ENCODE results near the gene GDE1.

The GDE1 gene

GRCh38 chr16:19523559-19524355 is 1.9 kb upstream of the GDE1 start, which contains the start of gene CCP110:
Gene CCP110, plus strand, starts transcription at chr16:19523942. Its CDS starts 3,940 bp downstream, at chr16:19527882.
- DNase-seq: peak; percentile 69 to 94

DNA sequence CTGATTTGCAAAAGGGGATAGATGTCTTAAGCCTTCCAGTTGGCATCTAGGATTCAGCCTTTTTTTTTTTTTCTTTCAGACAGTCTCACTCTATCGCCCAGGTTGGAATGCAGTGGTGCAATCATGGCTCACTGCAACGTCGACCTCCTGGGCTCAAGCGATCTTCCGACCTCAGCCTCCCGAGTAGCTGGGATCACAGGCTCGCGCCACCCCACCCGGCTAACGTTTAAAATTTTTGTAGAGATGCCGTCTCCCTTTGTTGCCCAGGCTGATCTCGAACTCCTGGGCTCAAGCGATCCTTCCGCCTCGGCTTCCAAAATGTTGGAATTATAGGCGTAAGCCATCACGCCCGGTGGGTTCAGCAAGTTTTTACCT is 1.3 kb upstream of the GDE1 start:
- no peak for DNase-seq

DNA sequence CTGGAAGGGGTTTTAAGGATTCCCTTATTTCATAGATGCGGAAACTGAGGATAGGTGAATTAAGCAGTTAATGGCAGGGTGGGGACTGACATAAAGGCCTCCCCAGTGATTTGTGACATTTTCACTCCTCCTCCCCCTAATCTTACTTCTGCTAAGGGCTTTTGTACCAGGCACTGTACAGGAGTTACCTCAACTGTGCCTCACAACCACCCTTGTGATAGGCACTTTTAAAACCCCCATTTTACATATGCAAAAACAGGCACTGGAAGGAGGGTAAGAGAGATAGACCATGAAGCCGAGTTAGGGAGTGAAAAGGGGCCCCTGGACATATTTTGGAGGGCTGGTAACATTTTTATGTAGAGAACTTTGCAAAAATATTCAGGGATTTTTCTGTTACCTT is 862 bp upstream of the GDE1 start:
- no peak for DNase-seq

DNA sequence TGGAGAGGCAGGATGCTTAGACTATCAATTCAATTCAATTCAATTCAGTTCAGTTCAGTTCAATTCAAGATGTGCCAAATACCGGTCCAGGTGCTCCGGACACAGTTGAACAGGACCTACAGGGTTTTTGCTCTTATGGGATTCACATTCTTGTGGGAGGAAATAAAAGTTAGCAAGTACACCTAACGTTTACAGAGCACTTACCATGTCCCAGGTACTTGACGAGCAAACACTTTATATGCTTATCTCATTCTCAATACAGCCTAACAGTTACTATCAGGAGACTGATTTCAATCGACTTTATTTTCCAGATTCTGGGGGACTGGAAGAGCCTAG is 467 bp upstream of the GDE1 start:
- no peak for DNase-seq

DNA sequence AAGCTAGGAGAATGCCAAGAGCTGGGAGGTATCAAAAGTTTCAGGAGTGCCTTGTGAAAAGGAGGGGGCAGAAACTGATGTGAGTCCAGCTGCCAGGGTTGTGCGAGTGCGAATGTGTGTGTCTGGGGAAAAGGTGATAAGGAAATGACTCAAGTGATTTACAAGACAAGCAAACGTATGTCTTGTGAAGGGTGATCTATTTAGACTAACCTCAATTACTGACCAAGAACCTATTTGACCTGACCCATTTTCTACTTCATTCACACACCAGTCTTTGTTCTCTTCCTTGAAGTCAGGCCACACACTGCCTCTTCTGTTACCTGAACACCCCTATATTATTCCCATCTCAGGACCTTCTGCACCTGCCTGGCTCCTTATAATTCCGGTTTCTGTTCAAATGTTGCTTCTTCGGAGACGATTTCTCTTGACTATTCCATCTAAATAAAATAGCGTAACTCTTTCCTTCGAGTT is 1.0 kb downstream of the GDE1 start:
- DNase-seq: no peak

- no peak for DNase-seq
Measured at GRCh38 chr16:19518388-19518787, 3.5 kb downstream of the GDE1 start.

DNA sequence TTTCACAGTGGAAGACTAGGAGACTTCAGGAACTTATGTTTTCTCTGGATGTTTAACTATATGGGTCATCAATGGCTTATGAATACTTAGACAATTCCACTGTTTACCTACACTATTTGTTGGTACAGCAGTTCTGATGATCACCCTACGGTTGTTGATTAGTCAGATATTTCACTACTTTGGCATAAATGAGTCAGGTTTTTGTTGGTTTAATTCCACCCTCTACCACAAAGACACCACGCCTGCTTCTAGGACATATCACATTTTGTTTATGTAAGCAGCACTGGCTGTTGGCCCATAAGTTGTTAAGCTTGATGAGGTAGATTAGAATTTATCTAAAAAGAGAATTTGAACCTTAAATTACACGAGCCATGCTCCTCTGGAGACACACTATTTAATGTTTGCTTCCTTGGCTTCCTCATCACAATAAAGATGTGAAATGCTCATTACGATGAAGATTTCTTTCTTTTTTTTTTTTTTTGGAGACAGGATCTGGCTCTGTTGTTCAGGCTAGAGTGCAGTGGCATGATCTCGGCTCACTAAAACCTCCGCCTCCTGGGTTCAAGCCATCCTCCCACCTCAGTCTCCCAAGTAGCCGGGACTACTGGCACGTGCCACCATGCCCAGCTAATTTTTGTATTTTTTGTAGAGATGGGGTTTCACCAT is 4.3 kb downstream of the GDE1 start:
- DNase-seq: no peak

- no peak for DNase-seq
Measured at GRCh38 chr16:19515757-19516156, 6.1 kb downstream of the GDE1 start.

- DNase-seq: peak in 1 of 2 donors; percentile 27
Measured at GRCh38 chr16:19513377-19514053, 8.4 kb downstream of the GDE1 start.

- DNase-seq: no peak
Measured at GRCh38 chr16:19512297-19512696, 9.6 kb downstream of the GDE1 start.

DNA sequence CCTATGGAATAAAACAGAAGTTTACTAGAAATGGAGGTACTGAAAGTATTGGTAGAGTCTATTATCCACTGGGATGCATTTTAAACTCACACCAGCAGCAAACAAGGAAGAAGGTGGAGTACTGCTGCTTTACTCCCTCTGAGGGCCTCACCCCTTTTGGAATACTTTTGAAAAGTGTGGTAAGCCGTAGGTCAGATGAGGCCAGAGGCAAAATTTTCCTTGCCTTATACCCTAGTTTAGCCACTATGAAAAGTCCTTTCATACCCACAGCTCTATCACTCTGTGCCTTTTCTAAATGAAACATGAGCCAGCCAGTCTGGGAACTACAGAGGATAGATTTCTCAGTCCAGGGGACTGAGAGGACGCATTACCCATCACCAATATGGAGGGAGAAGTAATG is 14.0 kb downstream of the GDE1 start:
- DNase-seq: no peak

- DNase-seq: no peak
Measured at GRCh38 chr16:19506965-19507364, 14.9 kb downstream of the GDE1 start.

DNA sequence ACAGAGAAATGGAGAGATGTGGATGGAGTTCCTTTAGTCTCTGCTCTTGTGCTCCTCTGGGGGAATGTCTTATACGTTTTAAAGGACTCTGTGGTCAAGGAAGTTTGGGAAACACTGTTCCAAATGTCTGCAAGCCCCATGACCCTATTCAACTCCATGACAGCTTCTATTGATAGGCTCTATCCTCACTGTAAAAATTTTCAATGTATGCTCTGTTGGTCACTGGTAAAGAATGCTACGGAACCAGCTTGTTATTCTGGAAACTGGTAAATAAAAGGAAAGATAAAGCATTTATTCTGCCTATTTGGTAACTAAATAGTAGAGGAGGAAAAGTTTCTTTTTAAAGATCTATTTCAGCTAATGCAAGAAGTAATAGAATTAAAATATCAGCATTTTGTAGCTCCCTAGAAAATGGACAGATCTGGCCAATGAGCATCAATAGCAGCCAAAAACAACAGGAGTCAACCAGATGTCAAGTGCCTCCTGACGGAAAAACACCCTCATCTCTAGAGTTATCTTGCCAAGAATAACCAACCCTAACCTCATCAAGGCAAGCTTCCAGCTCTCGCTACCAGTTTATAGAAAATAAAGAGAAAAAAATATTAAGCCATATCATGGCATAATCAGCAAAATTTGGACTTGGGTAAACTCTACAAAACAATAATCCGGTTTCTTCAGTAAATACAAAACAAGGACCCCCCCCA is 16.1 kb downstream of the GDE1 start:
- DNase-seq: no peak

DNA sequence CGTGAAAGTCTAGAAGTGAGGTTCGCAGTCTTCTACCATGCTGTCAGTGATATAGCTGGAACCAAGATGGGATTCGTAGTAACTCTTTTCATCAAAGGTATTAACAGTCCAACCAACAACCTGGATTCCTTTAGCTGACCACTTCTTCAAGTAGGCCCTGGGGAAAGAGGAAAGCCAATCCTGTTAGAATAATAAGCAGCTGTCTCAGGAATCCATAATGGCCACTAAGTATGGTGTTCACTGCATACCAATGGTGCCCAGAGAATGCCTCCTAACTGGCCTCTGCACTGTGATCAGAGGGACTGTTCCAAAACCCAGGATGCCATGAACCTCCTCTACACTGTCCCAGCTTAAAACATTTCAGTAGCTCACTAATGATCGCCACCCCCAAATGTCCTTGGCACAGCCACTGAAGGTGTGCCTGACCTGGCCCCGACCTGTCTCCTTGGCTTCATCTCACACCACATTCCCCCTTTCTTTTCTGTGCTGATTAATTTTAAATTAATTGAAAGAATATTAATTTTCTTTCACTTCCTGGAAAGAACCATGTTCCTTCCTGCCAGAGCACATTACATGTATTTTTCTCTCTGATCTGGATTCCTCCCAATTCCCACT is 18.3 kb downstream of the GDE1 start:
- no peak for DNase-seq

DNA sequence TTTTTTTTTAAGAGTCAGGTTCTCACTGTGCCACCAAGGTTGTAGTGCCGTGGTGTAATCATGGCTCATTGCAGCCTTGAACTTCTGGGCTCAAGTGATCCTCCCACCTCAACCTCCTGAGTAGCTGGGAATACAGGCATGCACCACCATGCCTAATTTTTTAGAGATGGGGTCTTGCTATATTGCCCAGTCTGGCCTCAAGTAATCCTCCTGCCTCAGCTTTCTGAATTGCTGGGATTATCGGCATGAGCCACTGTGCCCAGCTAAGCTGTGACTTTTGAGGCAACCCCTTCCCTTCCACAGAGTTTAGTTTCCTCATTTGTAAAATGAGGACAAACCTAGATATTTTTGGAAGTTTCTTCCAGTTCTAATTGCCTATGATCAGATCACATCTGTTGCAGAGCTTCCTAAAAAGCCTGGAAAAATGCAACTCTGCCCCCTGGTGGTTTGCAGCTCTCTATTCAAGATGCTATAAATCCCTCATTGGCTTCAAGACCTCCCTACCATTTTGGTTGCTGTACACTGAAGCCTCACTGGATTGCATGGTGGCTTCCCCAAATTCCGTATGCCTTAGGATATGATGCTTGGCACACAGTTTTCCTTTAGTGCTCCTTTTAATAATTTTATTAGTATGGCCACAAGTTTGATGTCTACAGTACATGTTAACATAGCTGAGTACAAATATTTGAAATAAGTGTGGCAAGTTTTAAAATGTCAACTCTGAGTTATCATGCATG is 19.3 kb downstream of the GDE1 start:
- peak; percentile 9 to 32 for DNase-seq

- no peak for DNase-seq
Measured at GRCh38 chr16:19499481-19499880, 22.4 kb downstream of the GDE1 start.

DNA sequence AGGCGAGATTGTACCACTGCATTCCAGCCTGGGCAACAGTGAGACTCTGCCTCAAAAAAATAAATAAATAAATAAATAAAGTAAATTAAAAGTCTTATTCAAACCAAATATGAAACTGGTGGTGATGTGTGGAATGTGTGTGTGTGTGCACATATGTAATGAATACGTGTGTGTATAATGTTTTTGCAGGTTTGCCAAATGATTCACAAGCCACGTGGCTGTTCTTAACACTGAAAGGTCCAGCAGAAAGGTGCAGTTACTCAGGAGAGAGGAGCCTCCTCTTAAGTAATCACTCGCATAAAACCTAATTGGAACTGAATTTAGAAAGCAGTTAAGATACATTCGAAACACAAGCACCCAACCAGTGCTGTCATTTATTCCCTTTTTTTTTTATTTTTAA is 22.9 kb downstream of the GDE1 start:
- DNase-seq: no peak

DNA sequence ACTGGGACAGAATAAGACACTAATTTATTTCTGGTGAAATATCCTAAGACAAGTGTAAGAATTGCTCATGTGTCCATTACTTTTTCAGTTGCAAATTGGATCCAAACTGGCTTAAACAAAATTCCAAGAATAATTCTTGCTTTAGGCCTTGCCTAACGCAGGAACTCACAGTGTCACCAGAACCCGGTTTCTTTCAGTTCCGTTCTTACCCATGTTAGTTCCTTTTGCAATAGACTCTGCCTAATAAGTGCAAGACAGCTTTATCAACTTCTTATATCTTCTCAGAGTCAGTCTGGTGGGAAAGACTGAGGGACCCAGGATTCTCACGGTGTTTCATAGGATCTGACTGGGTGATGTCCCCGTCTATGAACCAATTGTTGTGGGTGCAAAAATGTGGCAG is 24.7 kb downstream of the GDE1 start:
- no peak for DNase-seq

- DNase-seq: no peak
Measured at GRCh38 chr16:19490619-19491018, 31.3 kb downstream of the GDE1 start.

DNA sequence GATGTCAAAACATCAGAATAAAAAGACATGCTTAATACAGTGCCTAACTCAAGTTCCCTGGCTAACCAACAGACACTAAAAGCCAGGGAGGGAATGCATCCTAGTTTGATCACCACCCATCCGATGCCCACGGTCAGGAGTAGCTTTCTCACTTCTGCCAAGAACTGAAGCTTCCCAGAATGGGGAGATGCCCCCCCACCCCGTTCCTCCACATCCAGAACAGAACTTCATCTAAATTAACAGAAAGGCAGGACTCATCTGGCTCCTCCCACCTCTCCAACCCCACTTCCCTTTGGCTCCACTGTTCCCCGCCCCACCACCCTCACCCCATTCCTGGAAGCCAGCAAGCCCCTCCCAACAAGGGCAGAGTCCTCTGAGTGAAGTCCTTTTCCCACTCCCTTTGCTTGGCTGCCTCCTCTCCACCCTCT is 33.7 kb downstream of the GDE1 start:
- DNase-seq: no peak

GRCh38 chr16:19486750-19487325 is 35.1 kb downstream of the GDE1 start:
- DNase-seq: no peak

DNA sequence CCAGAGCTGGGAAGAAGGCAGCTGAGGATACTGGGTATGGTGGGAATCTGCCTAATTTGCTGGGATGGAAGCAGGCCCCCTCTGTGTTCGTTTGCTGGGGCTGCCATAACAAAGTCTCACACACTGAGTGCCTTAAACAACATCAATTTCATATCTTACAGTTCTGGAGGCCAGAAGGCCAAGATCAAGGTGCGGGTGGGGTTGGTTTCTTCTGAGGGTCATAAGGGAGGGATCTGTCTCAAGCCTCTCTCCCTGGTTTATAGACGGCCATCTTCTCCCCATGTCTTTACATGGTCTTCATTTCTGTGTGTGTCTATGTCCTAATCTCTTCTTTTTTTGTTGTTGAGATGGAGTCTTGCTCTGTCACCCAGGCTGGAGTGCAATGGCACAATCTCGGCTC is 35.8 kb downstream of the GDE1 start:
- DNase-seq: no peak
